Neural cell (in vitro differentiated cells): ENCODE measurements around the gene GGN. TPM values are rescaled to one million over a fixed set of nuclear protein-coding genes. Genes with fewer than 3 reads are reported as not detected.

Experiments
- H2AFZ ChIP-seq: fragments of 200-600, 300-800 bp; sonication (generic), shearing (Covaris generic); 2 replicates; pipeline ENCODE4 v1.6.0; 2014; ENCODE audit warnings: low read depth, mild to moderate bottlenecking, antibody characterized with exemption, low read length, moderate library complexity
- H3F3A ChIP-seq: fragments of 200-600 bp; shearing (Covaris generic); 2 replicates; pipeline ENCODE4 v1.6.1; 2016; ENCODE audit warnings: mild to moderate bottlenecking, moderate library complexity, mixed read lengths, antibody characterized with exemption, low read length; ENCODE audit not compliant: insufficient read depth, poor library complexity, severe bottlenecking
- H3K27ac ChIP-seq: fragments of 200-600, 300-800 bp; sonication (generic), shearing (Covaris generic); 2 replicates; pipeline ENCODE4 v1.5.1; 2014; ENCODE audit warnings: mild to moderate bottlenecking, low read length, moderate library complexity
- H3K27me3 ChIP-seq: fragments of 300-800, 200-600 bp; sonication (generic), shearing (Covaris generic); 2 replicates; pipeline ENCODE4 v1.6.0; 2014; ENCODE audit warnings: mild to moderate bottlenecking, low read depth, low read length, moderate library complexity; ENCODE audit not compliant: insufficient read depth
- H3K36me3 ChIP-seq: fragments of 300-800, 200-600 bp; sonication (generic), shearing (Covaris generic); 2 replicates; pipeline ENCODE4 v1.5.1; 2014; ENCODE audit warnings: mild to moderate bottlenecking, antibody characterized with exemption, low read length, moderate library complexity; ENCODE audit not compliant: insufficient read depth
- H3K4me2 ChIP-seq: fragments of 300-800, 200-600 bp; sonication (generic), shearing (Covaris generic); 2 replicates; pipeline ENCODE4 v1.6.0; 2014; ENCODE audit warnings: mild to moderate bottlenecking, low read length
- H3K4me3 ChIP-seq: fragments of 300-800, 200-600 bp; sonication (generic), shearing (Covaris generic); 2 replicates; pipeline ENCODE4 v1.5.1; 2014; ENCODE audit warnings: mild to moderate bottlenecking, low read length, moderate library complexity
- H3K79me2 ChIP-seq: fragments of 200-600 bp; shearing (Covaris generic); replicated peaks from 2 replicates; pipeline ENCODE4 v1.6.0; 2014; ENCODE audit warnings: mild to moderate bottlenecking, low read length, moderate library complexity; ENCODE audit not compliant: insufficient read depth
- H3K9ac ChIP-seq: fragments of 300-800, 200-600 bp; sonication (generic), shearing (Covaris generic); 2 replicates; pipeline ENCODE4 v1.6.1; 2016; ENCODE audit warnings: mild to moderate bottlenecking, low read length, mixed read lengths
- H3K9me2 ChIP-seq: fragments of 200-600 bp; shearing (Covaris generic); 2 replicates; pipeline ENCODE4 v1.6.1; 2016; ENCODE audit warnings: mild to moderate bottlenecking, low read length, mixed read lengths; ENCODE audit not compliant: insufficient read depth
- H3K9me3 ChIP-seq: fragments of 200-600, 300-800 bp; sonication (generic), shearing (Covaris generic); 2 replicates; pipeline ENCODE4 v1.6.1; 2016; ENCODE audit warnings: mild to moderate bottlenecking, mixed run types, low read length, moderate library complexity, mixed read lengths
- H4K20me1 ChIP-seq: fragments of 200-600 bp; shearing (Covaris generic); 2 replicates; pipeline ENCODE4 v1.6.1; 2016; ENCODE audit warnings: mild to moderate bottlenecking, mixed run types; ENCODE audit not compliant: insufficient read depth
- EP300 ChIP-seq: fragments of 450-650 bp; conservative IDR thresholded peaks from 2 replicates; pipeline ENCODE4 v1.6.1; 2014; ENCODE audit warnings: antibody characterized with exemption, mild to moderate bottlenecking, moderate library complexity; ENCODE audit not compliant: poor library complexity, severe bottlenecking
- EZH2 ChIP-seq: fragments of 200-600, 300-800 bp; shearing (Covaris generic), sonication (generic); IDR thresholded peaks from 2 replicates; pipeline ENCODE4 v1.6.1; 2014; ENCODE audit warnings: antibody characterized with exemption, low read length, borderline replicate concordance, mild to moderate bottlenecking; ENCODE audit not compliant: insufficient read depth, poor library complexity, severe bottlenecking
- MXI1 ChIP-seq: fragments of 450-650 bp; conservative IDR thresholded peaks from 2 replicates; pipeline ENCODE4 v1.6.1; 2014; ENCODE audit warnings: antibody characterized with exemption, mild to moderate bottlenecking; ENCODE audit not compliant: poor library complexity, severe bottlenecking
- POLR2AphosphoS5 ChIP-seq: IDR thresholded peaks from 2 replicates; pipeline ENCODE4 v1.6.1; 2012
- RAD21 ChIP-seq: fragments of 450-650 bp; conservative IDR thresholded peaks from 2 replicates; pipeline ENCODE4 v1.6.1; 2014; ENCODE audit warnings: antibody characterized with exemption, mild to moderate bottlenecking, moderate library complexity
- SMC3 ChIP-seq: fragments of 450-650 bp; conservative IDR thresholded peaks from 2 replicates; pipeline ENCODE4 v1.6.1; 2014; ENCODE audit warnings: antibody characterized with exemption, mild to moderate bottlenecking, moderate library complexity; ENCODE audit not compliant: poor library complexity
- TAF1 ChIP-seq: IDR thresholded peaks from 2 replicates; pipeline ENCODE4 v1.6.1; 2012; ENCODE audit warnings: low read depth
- polyA plus RNA-seq: library from polyadenylated mRNA; depleted of rRNA; stranded (reverse); fragments of >200 nt; gene quantifications from 2 replicates; pipeline ENCODE4 v1.2.3, GENCODE V29; 2014
- TF ChIP-seq, protein P1 (sequence below): IDR thresholded peaks from 2 replicates; pipeline ENCODE4 v1.6.1; 2012; ENCODE audit warnings: borderline replicate concordance
- TF ChIP-seq, protein P2 (sequence below): fragments of 450-650 bp; IDR thresholded peaks from 2 replicates; pipeline ENCODE4 v1.5.1; 2014; ENCODE audit warnings: antibody characterized with exemption, mild to moderate bottlenecking, moderate library complexity; ENCODE audit not compliant: poor library complexity, severe bottlenecking

The GGN gene
- polyA plus RNA-seq, 1 donor from 2014 or later: 0.21 TPM

DNA sequence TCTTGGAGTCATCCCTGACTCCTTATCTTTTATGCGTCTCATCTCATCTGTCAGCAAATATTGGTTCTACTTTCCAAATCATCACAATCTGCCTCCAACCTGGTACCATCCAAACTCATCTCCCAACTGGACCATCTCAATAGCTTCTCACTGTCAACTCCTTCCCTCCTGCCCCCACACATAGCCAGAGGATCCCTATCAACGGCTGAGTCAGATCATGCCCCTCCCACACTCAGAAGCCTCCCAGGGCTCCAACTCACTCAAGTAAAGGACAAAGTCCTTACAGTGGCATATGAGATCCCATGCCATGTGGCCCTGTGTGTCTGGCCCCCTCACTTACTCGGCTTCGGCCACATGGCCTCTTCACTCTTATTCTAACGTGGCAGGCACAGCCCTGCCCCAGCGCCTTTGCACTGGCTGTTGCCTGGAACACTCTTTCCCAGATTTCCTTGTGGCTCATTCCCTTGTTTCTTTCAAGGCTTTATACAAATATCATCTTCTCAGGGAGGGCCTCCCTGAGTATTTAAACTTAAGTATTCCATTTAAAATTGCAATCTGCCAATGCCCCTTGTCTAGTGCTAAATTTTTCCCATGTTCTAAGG lies 5.0 kb upstream of the GGN start:
- no peak overlapping the region for H2AFZ ChIP-seq
- TF ChIP-seq, protein P1, sequence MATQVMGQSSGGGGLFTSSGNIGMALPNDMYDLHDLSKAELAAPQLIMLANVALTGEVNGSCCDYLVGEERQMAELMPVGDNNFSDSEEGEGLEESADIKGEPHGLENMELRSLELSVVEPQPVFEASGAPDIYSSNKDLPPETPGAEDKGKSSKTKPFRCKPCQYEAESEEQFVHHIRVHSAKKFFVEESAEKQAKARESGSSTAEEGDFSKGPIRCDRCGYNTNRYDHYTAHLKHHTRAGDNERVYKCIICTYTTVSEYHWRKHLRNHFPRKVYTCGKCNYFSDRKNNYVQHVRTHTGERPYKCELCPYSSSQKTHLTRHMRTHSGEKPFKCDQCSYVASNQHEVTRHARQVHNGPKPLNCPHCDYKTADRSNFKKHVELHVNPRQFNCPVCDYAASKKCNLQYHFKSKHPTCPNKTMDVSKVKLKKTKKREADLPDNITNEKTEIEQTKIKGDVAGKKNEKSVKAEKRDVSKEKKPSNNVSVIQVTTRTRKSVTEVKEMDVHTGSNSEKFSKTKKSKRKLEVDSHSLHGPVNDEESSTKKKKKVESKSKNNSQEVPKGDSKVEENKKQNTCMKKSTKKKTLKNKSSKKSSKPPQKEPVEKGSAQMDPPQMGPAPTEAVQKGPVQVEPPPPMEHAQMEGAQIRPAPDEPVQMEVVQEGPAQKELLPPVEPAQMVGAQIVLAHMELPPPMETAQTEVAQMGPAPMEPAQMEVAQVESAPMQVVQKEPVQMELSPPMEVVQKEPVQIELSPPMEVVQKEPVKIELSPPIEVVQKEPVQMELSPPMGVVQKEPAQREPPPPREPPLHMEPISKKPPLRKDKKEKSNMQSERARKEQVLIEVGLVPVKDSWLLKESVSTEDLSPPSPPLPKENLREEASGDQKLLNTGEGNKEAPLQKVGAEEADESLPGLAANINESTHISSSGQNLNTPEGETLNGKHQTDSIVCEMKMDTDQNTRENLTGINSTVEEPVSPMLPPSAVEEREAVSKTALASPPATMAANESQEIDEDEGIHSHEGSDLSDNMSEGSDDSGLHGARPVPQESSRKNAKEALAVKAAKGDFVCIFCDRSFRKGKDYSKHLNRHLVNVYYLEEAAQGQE: no peak
- TF ChIP-seq EZH2: no peak
- TF ChIP-seq MXI1: no peak
- no peak for TF ChIP-seq TAF1
- no peak for TF ChIP-seq SMC3
- TF ChIP-seq EP300: no peak
- TF ChIP-seq RAD21: no peak
- no peak for TF ChIP-seq POLR2AphosphoS5
- TF ChIP-seq, protein P2, sequence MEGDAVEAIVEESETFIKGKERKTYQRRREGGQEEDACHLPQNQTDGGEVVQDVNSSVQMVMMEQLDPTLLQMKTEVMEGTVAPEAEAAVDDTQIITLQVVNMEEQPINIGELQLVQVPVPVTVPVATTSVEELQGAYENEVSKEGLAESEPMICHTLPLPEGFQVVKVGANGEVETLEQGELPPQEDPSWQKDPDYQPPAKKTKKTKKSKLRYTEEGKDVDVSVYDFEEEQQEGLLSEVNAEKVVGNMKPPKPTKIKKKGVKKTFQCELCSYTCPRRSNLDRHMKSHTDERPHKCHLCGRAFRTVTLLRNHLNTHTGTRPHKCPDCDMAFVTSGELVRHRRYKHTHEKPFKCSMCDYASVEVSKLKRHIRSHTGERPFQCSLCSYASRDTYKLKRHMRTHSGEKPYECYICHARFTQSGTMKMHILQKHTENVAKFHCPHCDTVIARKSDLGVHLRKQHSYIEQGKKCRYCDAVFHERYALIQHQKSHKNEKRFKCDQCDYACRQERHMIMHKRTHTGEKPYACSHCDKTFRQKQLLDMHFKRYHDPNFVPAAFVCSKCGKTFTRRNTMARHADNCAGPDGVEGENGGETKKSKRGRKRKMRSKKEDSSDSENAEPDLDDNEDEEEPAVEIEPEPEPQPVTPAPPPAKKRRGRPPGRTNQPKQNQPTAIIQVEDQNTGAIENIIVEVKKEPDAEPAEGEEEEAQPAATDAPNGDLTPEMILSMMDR: no peak
- H3K9ac ChIP-seq: no peak overlapping the region
- H3K27ac ChIP-seq: no peak overlapping the region
- H3K36me3 ChIP-seq: peaks cover 6% of the 10 kb centered on the region
- no peaks in the 10 kb centered on the region for H3K9me3 ChIP-seq
- no peaks in the 10 kb centered on the region for H3K27me3 ChIP-seq
- no peak overlapping the region for H3K4me3 ChIP-seq
- no peak overlapping the region for H3K4me2 ChIP-seq
- no peaks in the 10 kb centered on the region for H3F3A ChIP-seq
- H3K79me2 ChIP-seq: peaks cover 14% of the 10 kb centered on the region
- no peaks in the 10 kb centered on the region for H4K20me1 ChIP-seq
- H3K9me2 ChIP-seq: no peaks in the 10 kb centered on the region

DNA sequence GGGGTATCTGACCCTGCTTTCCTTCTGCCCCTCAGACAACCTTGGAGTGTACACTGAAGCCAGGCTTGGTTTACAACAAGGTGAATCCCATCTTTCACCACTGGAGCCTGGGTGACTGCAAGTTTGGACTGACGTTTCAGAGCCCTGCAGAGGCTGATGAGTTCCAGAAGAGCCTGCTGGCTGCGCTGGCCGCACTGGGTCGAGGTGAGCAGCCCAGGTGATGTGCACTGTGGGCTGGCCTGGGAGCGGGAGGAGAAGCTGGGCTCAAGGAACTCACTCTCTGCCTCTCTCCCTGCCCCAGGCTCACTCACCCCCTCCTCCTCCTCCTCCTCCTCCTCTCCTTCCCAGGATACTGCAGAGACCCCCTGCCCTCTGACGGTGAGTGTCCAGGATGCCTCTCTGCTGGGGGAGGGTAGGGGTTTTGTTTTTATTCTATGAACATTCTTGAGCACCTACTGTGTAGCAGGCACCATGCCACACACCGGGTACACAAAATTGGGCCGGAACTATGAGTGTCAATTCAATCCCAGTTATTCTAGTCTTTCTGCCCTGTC lies 4.2 kb upstream of the GGN start:
- H3K9ac ChIP-seq: no peak overlapping the region
- H3K9me3 ChIP-seq: no peaks in the 10 kb centered on the region
- H3K9me2 ChIP-seq: no peaks in the 10 kb centered on the region
- H3F3A ChIP-seq: no peaks in the 10 kb centered on the region
- TF ChIP-seq MXI1 (no peak), EZH2 (no peak)
- no peak overlapping the region for H3K4me2 ChIP-seq
- no peaks in the 10 kb centered on the region for H3K27me3 ChIP-seq
- peaks cover 6% of the 10 kb centered on the region for H3K36me3 ChIP-seq
- H4K20me1 ChIP-seq: no peaks in the 10 kb centered on the region
- no peak overlapping the region for H3K4me3 ChIP-seq
- no peak overlapping the region for H2AFZ ChIP-seq
- peaks cover 14% of the 10 kb centered on the region for H3K79me2 ChIP-seq
- no peak overlapping the region for H3K27ac ChIP-seq
